Neural cell (in vitro differentiated cells): ENCODE data around the gene PDE10A.

Source experiments
- CTCF ChIP-seq: fragments of 450-650 bp; IDR thresholded peaks from 2 replicates; pipeline ENCODE4 v1.5.1; 2014; ENCODE audit warnings: antibody characterized with exemption, mild to moderate bottlenecking, moderate library complexity; ENCODE audit not compliant: poor library complexity, severe bottlenecking
- EP300 ChIP-seq: fragments of 450-650 bp; conservative IDR thresholded peaks from 2 replicates; pipeline ENCODE4 v1.6.1; 2014; ENCODE audit warnings: antibody characterized with exemption, mild to moderate bottlenecking, moderate library complexity; ENCODE audit not compliant: poor library complexity, severe bottlenecking
- EZH2 ChIP-seq: fragments of 200-600, 300-800 bp; shearing (Covaris generic), sonication (generic); IDR thresholded peaks from 2 replicates; pipeline ENCODE4 v1.6.1; 2014; ENCODE audit warnings: antibody characterized with exemption, low read length, borderline replicate concordance, mild to moderate bottlenecking; ENCODE audit not compliant: insufficient read depth, poor library complexity, severe bottlenecking
- POLR2AphosphoS5 ChIP-seq: IDR thresholded peaks from 2 replicates; pipeline ENCODE4 v1.6.1; 2012
- RAD21 ChIP-seq: fragments of 450-650 bp; conservative IDR thresholded peaks from 2 replicates; pipeline ENCODE4 v1.6.1; 2014; ENCODE audit warnings: antibody characterized with exemption, mild to moderate bottlenecking, moderate library complexity
- REST ChIP-seq: IDR thresholded peaks from 2 replicates; pipeline ENCODE4 v1.6.1; 2012; ENCODE audit warnings: borderline replicate concordance
- TAF1 ChIP-seq: IDR thresholded peaks from 2 replicates; pipeline ENCODE4 v1.6.1; 2012; ENCODE audit warnings: low read depth

GRCh38 chr6:165678429-165678828 is 15.4 kb upstream of the PDE10A start:
- no peak for TF ChIP-seq CTCF
- no peak for TF ChIP-seq POLR2AphosphoS5
- no peak for TF ChIP-seq RAD21
- TF ChIP-seq EZH2, result no peak
- no peak for TF ChIP-seq TAF1
- no peak for TF ChIP-seq EP300
- TF ChIP-seq REST, result no peak
